GM19043 (cell line): ENCODE data around the gene THRSP.
"Not testable (repeated sequence)": the region's sequence is repeated elsewhere in the genome, so short reads cannot be mapped to it uniquely, and the experiment has no call there.

ENCODE experiments used
- ATAC-seq: cut with Tn5 transposase; IDR thresholded peaks from one replicate; pipeline ENCODE4 v1.9.1; 2021; ENCODE audit warnings: low read depth; ENCODE audit not compliant: unreplicated experiment

Gene THRSP

GRCh38 chr11:78085972-78086371 is 22.3 kb downstream of the THRSP start:
- ATAC-seq: no peak

- not testable (repeated sequence) for ATAC-seq
These were observed 22.9 kb downstream of the THRSP start for GRCh38 chr11:78086521-78087074.

- ATAC-seq: no peak
These were observed 30.6 kb downstream of the THRSP start for GRCh38 chr11:78094250-78094649.

- no peak for ATAC-seq
These were observed 34.2 kb downstream of the THRSP start for GRCh38 chr11:78097666-78098385.

GRCh38 chr11:78099666-78100065 is 36.0 kb downstream of the THRSP start:
- ATAC-seq: no peak

GRCh38 chr11:78100261-78100660 is 36.6 kb downstream of the THRSP start:
- no peak for ATAC-seq

- ATAC-seq: no peak
These were observed 37.2 kb downstream of the THRSP start for GRCh38 chr11:78100676-78101472.

GRCh38 chr11:78109081-78110015 is 45.7 kb downstream of the THRSP start:
- no peak for ATAC-seq

GRCh38 chr11:78110351-78110750 is 46.7 kb downstream of the THRSP start:
- no peak for ATAC-seq

- ATAC-seq: no peak
These were observed 47.2 kb downstream of the THRSP start for GRCh38 chr11:78110830-78111229.

- ATAC-seq: no peak
These were observed 47.6 kb downstream of the THRSP start for GRCh38 chr11:78111298-78111697.

- ATAC-seq: peak; percentile 57
These were observed 49.1 kb downstream of the THRSP start for GRCh38 chr11:78112582-78113275.
